GM18505 (cell line): ENCODE measurements around the gene GLIPR1L1.
"Not testable (repeated sequence)": the region's sequence is repeated elsewhere in the genome, so short reads cannot be mapped to it uniquely, and the experiment has no call there.

Experiments used
- ATAC-seq: cut with Tn5 transposase; IDR thresholded peaks from one replicate; pipeline ENCODE4 v1.9.1; 2021; ENCODE audit not compliant: unreplicated experiment
- POLR2A ChIP-seq: IDR thresholded peaks from 4 replicates; pipeline ENCODE4 v1.6.1; 2011; ENCODE audit warnings: borderline replicate concordance; ENCODE audit not compliant: insufficient read depth, insufficient read length; ENCODE audit errors: extremely low read depth

The GLIPR1L1 gene

DNA sequence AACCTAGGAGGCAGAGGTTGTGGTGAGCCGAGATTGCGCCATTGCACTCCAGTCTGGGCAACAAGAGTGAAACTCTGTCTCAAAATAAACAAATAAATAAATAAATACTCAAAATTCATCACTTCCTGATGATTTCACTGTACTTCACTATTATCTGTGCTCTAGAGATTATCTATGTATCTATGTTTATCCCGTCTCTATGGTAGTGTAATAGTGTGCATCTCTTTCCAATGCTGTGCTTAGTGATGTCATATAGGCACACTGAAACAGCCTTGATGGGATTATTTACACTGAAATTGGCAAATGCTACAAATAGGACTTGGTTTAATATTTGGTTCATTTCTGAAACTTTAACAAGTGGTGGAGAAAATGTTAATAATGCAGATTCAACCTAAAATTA lies 10.8 kb upstream of the GLIPR1L1 start:
- ATAC-seq = no peak
- TF ChIP-seq POLR2A = no peak

DNA sequence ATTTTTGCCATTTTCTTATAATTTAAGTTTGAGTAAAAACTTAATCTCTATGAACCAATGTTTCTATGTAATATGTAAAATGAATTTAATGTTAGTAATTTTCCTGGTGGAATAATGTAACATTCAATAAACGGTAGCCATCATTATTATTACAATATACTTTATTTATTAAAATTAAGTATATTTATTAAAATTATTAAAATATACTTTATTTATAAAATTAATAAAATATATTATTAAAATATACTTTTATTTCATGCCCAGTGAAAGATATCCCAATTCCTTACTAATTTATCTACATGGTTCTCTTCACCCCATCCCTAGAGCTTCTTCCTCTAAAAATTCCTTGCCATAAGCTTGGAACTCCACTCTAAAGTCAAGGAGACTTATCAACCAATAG lies 6.8 kb upstream of the GLIPR1L1 start:
- no peak for TF ChIP-seq POLR2A
- no peak for ATAC-seq

DNA sequence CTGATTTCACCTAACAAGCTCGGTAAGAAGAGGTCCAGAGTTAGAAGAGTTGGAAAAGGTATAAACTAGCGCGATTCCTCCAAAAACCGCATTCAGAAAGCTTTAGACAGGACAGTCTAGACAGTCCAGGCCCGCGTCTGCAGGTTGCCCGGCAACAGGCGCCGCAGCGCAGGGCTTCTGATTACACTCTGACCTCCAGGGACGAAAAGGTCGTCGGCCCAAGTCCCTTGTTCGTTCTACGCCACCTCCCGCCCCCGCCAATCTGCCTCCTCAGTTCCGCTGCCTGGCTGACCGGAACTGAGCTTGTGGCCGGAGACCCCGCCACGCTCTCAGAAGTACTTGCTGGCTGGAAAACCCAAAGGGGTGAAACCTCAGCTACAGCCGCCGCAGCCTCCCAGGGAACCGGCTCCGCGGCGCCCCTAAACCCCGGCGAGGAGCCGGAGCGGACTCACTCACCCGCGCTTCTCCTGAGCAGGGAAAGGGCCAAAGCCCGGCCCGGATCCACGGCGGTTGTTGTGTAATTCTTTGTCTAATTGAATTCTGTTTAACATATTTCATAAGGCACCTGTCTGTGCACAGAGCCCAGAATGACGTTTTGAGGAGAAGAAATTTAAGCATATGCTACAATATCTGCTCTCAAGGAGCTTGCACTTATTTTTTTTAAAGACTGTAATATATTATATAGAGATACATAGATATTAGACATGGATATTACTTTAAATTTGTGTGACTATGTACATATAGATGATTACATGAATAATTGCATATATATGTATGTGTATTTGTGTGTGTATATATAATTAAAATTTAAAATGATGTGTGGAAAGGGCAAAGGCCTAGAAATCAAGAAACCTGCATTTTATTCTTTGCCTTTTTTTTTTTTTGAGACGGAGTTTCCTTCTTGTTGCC lies 4.3 kb upstream of the GLIPR1L1 start, which contains the start of gene CAPS2:
TSS of gene CAPS2 (minus strand) at position 407 of the 909 bp plus-strand sequence. CDS start 3,826 bp downstream, outside the sequence.
- TF ChIP-seq POLR2A = no peak
- ATAC-seq = peak; percentile 89

GRCh38 chr12:75337905-75338304 lies 3.4 kb downstream of the GLIPR1L1 start:
- peak; percentile 56 for ATAC-seq

DNA sequence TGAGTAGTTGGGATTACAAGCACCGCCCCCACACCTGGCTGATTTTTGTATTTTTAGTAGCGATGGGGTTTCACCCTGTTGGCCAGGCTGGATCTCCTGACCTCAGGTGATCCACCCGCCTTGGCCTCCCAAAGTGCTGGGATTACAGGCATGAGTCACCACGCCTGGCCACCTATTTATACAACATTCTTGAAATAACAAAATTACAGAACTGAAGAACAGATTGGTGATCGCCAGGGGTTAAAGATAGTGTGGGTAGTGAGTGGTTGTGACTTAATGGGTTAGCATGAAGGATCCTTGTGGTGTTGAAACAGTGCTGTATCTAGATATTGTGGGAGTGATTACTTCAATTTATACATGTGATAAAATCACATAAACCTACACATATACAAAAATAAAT lies 7.4 kb downstream of the GLIPR1L1 start:
- no peak for ATAC-seq

More at GRCh38 chr12:75337905-75338304, 3.4 kb downstream of the GLIPR1L1 start:
- no peak for TF ChIP-seq POLR2A

GRCh38 chr12:75345531-75345930 lies 11.1 kb downstream of the GLIPR1L1 start:
- ATAC-seq = no peak

More for the DNA sequence above, 7.4 kb downstream of the GLIPR1L1 start:
- TF ChIP-seq POLR2A = no peak

GRCh38 chr12:75346215-75346614 lies 11.7 kb downstream of the GLIPR1L1 start:
- not testable (repeated sequence) for ATAC-seq

More at GRCh38 chr12:75345531-75345930, 11.1 kb downstream of the GLIPR1L1 start:
- TF ChIP-seq POLR2A = no peak

DNA sequence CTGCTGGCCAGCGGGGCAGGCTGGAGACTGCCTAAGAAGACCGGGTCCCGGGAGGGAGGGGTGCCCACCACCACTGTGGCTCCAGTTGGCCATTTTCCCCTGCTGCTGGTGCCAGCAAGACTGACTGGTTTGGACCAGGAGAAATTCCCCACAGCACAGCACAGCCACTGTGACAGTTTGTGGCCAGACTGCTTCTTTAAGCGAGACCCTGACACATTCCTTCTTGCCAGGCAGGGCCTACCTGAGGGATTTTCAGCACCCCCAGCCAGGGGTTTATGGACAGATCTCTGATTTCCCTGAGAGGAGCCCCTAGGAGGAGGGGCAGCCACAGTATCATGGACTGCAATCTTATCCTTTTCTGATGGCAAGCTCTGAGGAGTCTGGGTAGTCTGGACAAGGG lies 15.5 kb downstream of the GLIPR1L1 start:
- ATAC-seq = no peak
- no peak for TF ChIP-seq POLR2A

GRCh38 chr12:75350413-75350812 lies 15.9 kb downstream of the GLIPR1L1 start:
- no peak for ATAC-seq
- no peak for TF ChIP-seq POLR2A

- ATAC-seq = no peak
- no peak for TF ChIP-seq POLR2A
Measured at GRCh38 chr12:75354011-75354410, 19.5 kb downstream of the GLIPR1L1 start.

GRCh38 chr12:75360920-75361319 lies 26.4 kb downstream of the GLIPR1L1 start:
- no peak for ATAC-seq
- no peak for TF ChIP-seq POLR2A

- TF ChIP-seq POLR2A = no peak
Measured at GRCh38 chr12:75361408-75361807, 26.9 kb downstream of the GLIPR1L1 start.

DNA sequence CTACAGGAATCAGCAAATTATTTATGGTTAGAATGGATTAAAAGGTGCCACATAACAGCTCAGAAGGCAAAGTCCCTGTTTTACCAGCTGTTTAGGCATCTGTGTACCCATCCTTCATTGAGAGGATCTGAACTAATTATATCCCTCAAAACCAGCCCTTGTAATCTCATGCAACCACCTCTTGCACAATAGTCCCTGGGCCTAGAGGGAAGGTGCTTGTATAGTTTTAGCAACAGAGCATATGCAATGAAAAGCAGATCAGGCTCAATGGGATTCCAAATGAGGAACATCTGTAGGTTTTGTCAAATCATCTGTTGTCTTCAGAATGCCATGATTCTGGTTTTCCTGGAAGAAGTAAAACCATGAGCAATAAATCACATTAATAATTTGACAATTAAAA lies 30.4 kb downstream of the GLIPR1L1 start:
- TF ChIP-seq POLR2A = no peak
- ATAC-seq = no peak

More at GRCh38 chr12:75361408-75361807, 26.9 kb downstream of the GLIPR1L1 start:
- ATAC-seq = no peak

GRCh38 chr12:75366629-75367028 lies 32.2 kb downstream of the GLIPR1L1 start:
- peak; percentile 73 for ATAC-seq
- no peak for TF ChIP-seq POLR2A
